ENCODE measurements around the gene ITPA.
A peak's percentile ranks its signal among the peaks of the same experiment; 100 is the strongest.

ITPA gene

DNA sequence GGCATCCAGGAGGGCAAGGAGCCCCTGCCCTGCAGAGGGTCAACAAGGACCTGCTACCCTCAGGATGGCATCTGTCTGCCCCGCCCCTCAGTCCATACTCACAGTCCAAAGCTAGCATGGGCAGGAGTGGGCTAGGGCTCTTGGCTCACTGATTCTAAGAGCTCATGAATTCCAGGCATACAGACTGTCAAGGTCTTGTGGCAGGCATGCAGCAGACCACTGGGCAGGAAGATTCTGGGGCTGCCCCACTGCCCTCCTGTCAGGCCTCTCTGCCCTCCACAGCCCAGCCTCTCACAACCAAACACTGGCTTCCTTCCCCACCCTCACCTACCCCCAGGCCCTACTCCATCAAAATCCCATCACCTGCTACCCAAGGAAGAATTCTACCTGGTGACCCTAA, 35.3 kb downstream of the ITPA start:
- no peak for DNase-seq (ENCODE audit: low read depth)

DNA sequence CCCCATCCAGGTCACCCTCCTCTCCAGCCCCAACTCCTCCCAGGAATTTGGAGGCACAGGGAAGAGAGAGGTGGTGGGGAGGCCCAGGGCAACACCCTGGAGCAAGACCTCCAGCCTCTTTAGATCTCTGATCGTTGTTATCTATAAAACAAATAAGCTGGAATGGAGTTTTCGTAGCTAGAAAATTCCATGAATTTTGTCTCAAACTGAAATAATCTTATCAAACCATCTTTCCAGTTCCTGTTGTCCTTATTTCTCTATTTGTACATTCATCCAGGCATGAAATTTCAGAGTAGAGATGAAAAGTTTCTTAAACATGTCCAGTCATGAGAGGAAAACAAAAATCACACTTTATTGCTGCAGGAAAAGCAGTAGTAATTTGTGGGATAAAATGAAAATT, 35.9 kb downstream of the ITPA start:
- DNase-seq (ENCODE audit: low read depth): no peak

DNA sequence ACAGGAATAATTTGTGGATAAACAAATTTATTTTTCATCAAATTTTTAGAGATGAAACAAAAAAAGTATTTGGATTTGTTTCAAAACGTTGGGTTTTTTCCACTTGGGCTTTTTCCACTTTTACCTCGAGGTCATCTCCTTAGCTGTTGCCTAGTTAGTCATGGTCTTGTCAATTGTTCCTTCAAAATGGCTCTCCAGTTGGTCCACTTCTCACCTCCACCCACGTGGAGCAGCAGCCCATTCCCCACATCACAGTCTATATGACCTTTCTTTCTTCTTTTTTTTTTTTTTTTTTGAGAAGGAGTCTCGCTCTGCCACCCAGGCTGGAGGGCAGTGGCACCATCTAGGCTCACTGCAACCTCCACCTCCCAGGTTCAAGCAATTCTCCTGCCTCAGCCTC, 36.4 kb downstream of the ITPA start:
- DNase-seq (ENCODE audit: low read depth): no peak

DNA sequence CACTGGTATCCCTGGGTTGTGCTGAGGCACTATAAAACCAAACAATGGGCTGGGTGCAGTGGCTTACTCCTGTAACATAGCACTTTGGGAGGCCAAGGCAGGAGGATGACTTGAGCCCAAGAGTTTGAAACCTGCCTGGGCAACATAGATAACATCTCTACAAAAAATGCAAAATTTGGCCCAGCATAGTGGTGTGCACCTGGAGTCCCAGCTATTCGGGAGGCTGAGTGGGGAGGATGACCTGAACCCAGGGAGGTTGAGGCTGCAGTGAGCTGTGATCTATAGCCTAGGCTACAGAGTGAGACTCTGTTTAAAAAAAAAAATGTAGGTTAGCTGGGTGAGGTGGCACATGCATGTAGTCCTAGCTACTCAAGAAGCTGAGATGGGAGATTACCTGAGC, 37.4 kb downstream of the ITPA start:
- no peak for DNase-seq (ENCODE audit: low read depth)

DNA sequence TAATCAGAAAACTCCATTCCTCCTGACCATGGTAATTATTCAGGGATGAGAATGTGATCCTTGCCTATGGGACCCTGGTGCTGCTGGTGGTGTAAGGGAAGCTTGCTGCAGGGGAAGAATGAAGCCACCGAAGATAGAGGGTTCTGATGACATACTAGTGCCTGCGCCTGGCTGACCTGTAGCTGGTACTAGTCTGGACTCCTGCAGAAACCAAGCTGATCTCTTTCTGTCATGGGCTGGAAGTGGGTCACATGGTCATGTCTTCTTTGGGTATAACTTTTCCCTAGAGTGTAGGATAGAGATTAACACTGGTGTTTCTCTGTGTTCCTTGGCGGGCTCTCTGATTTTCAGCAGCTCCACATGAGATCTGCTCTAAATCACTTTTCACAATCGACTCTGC, 38.3 kb downstream of the ITPA start:
- no peak for DNase-seq (ENCODE audit: low read depth)

DNA sequence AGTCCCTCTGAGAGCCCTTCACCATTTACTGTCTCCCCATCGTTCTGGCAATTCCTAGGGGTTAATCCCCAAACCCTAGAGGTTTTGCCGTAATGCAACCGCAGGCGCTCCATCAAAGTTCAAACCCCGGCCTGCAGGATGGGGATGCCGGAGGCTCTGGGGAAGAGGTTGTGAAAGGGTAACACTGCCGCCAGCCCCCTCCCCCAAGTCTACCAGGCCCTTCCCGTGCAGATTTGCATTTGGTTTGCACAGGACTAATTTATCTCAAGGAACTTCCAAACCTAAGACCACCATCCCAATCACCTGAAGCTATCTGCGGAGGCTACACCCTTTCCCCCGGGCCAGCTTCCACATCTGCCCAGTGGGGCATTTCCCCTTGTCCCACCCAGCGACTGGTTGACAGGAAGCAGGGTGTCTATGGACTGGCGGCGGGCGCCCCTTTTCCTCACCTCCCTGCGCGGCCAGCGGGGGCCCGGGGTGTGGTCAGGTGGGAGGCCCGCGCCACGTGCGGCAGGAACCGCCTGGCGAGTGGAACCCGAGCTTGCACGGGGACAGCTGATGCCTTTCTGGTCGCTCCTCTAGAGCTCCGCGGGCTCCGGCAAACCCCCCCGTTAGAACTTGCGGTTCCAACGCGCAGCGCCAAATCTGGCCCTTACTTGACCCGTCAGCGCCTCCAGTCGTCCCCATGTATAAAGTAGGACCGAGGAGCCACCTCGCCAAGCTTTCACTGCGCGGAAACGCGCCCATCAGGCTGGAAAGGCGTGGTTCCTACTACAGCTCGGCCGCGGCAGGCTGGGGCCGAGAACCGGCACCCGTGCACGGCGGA, 39.1 kb downstream of the ITPA start:
- DNase-seq (ENCODE audit: low read depth): no peak

DNA sequence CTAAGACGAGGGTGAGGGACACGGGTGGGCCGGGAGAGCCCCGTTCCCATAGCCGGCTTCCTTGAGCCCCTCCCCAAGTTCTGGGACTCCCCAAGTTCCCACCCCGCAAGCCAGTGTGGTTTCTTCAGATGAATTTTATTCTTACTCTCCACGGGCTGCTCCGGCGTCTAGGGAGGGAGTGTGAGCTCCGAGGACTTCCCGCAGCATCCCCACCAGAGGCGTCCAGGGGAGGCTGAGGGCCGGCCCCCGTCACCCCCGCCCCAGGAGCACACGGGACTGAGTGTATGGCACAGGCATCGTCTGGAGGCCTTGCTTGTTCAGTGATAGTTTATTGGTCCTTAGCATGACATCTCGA, 39.7 kb downstream of the ITPA start:
- no peak for DNase-seq (ENCODE audit: low read depth)

DNA sequence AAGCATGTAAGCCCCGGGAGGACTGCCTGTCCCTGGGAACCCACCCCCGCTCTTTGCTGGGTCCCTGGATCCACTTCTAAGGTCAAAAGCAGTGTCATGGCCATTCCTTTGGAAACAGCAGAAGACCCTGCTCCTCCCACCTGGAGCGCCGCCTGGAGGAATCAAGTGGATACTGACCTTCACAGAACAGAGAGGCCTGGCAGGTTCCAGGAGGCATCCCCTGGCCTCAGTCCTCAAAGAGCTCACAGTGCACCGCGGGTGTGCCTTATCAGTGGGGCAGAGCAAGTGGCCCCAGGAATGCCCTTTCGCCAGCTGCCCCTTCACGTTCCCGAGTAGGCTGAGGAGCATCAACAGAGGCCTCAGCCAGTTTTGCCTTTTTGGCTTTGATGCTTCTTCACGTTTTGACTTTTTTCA, 40.8 kb downstream of the ITPA start:
- DNase-seq (ENCODE audit: low read depth): no peak

DNA sequence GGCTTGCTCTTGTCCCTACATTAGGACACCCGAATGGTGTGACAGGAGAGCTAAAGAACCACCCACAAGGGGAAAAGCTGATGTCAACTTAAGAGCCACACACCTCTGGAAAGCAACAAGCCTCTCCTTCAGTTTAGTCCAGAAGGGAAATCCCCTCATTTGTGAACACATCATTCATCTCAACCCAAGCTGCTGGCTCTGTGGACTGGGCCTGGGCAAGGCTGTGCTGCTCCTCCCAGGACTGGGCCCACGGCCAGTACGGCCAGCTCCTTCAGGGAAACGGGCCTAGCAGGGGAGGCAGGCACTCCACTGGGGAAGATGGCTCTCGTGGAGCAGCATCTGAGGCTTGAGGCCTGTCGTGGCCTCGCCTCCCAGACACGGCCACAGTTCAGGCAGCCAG, 42.5 kb downstream of the ITPA start:
- no peak for DNase-seq (ENCODE audit: low read depth)

DNA sequence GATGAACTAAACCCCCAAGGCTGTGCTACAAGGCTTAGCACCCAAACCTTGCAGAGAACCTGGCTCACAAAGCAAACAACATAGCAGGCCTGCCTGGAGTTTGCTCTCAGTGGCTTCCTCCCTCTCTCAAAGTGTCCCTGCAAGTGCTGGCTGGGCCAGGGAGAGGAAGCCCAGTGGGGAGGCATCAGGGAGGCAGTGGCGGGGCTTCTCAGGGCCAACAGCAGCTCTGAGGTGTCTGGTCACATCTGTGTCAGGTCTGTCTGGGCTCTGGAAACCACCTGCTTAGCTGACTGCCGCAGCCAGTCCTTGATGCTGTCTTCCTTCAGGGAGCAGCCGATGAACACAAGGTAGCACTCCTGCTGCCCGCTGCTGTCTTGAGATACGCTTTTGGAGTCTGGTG, 46.4 kb downstream of the ITPA start:
- DNase-seq (ENCODE audit: low read depth): no peak

DNA sequence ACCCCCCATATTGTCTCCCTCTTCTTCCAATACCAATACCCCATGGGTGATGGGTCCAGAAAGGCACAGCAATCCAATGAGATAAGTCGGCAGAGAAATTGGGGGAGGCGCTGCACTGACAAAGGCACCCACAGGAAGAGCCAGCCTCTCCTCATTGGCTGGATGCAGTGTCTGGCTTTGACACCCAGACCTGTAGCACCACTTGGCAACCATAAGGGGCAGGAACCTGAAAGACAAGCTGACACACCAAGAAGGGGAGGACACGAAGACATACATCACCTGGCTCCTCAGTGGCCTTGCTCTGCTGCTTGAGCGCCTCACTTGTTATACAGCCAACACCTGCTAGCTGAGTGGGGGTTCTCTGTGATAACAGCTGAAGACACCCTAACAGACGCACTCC, 49.1 kb downstream of the ITPA start:
- no peak for DNase-seq (ENCODE audit: low read depth)

DNA sequence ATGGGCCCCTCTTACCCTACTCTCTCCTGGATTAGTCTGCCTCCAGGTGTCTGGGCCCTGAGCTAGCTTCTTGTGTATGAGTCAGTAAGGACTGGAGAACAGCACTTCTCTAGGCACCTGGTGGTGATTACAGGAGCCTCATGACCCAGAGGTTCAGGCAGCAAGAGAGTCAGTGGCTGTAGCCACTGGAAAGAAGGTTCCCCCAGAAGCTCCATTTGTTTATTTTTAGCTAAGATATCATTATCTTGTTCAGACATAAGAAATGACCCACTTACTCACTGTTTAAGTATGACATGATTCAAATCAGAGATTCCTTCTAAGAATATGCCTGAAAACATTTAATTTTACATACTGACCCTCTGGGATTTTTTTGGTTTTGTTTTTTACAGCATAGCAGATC, 53.3 kb downstream of the ITPA start:
- DNase-seq (ENCODE audit: low read depth): peak; percentile 56

DNA sequence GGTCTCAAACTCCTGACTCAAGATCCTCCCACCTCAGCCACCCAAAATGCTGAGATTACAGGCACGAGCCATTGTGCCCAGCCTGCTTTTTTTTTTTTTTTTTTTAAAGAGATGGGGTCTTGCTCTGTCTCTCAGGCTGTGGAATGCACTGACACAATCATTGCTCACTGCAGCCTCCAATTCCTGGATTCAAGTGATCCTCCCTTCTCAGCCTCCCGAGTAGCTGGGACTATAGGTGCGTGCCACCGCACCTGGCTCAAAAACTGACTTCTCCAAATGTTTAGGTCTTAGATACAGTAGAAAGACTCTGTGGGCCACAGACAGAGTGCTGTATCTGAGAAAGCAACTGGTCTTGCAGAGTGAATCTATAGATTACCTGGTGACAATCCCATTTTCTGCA, 60.8 kb downstream of the ITPA start:
- no peak for DNase-seq (ENCODE audit: low read depth)

DNA sequence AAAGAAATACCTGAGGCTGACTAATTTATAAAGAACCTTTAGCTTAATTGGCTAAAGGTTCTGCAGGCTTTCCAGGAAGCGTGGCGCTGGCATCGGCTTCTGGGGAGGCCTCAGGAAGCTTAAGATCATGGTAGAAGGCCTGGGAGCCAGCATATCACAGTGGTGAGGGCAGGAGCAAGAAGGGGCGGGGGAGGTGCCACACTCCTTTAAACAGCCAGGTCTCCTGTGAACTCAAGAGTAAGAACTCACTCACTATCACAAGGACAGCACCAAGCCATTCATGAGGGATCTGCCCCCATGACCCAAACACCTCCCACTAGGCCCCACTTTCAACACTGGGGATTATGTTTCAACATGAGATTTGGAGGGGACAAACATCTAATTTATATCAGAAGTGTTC, 64.1 kb downstream of the ITPA start:
- DNase-seq (ENCODE audit: low read depth): no peak
